H54 (cell line): ENCODE results near the gene LONRF2.
A peak's percentile ranks its signal among the peaks of the same experiment; 100 is the strongest.

Source experiments
- DNase-seq: peaks from one replicate; pipeline ENCODE4 v3.0.0; 2011; ENCODE audit warnings: low spot score, mixed read lengths; ENCODE audit not compliant: insufficient read length
- FAIRE-seq: peaks from 3 replicates; lab custom pipeline; 2011; peaks lifted over from hg19 to GRCh38; lab: Jason Lieb, UNC
- POLR2A ChIP-seq: IDR thresholded peaks from 2 replicates; pipeline ENCODE4 v1.6.1; 2011; ENCODE audit warnings: low read depth, mild to moderate bottlenecking, low read length

LONRF2 gene

GRCh38 chr2:100248044-100248330 is 74.3 kb downstream of the LONRF2 start:
- TF ChIP-seq POLR2A: no peak
- FAIRE-seq (no peak), DNase-seq (no peak)

DNA sequence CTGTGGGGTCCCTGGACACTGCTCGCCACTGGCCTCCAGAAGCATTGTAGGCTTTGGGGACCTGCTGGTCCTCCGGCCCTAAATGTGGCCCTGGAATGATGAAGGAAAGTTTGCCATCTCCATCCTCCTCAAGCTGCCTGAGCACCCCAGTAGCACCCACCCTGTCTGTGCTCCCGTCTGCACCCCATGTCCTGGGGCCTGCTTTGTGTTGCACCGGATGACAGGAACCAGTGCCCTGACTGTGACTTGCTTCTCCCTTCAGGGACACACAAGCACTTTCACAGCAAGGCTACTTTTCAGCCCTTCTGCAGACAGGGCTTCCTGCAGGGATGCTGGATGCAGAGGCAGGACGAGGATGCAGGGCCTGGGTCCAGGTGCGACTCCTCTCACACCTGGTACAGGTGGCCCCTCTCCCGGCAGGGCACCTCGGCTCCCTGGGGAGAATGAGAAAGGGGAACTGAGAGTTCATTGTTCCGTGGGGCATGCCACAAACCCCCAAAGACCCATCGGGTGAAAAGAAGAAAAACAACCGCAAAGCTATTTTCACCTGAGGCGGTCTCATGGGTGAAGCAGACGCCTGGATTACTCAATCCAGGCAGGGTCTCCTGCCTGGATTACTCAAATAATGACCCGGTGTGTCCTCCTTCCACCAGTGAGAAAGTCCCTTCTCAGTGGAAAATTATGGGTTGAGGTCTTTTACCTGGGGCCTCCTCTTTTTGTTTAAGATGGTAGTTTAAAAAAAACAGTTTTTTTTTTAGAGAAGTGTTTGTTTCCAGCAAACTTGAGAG is 74.9 kb downstream of the LONRF2 start:
- TF ChIP-seq POLR2A: no peak
- DNase-seq: no peak
- FAIRE-seq: no peak

DNA sequence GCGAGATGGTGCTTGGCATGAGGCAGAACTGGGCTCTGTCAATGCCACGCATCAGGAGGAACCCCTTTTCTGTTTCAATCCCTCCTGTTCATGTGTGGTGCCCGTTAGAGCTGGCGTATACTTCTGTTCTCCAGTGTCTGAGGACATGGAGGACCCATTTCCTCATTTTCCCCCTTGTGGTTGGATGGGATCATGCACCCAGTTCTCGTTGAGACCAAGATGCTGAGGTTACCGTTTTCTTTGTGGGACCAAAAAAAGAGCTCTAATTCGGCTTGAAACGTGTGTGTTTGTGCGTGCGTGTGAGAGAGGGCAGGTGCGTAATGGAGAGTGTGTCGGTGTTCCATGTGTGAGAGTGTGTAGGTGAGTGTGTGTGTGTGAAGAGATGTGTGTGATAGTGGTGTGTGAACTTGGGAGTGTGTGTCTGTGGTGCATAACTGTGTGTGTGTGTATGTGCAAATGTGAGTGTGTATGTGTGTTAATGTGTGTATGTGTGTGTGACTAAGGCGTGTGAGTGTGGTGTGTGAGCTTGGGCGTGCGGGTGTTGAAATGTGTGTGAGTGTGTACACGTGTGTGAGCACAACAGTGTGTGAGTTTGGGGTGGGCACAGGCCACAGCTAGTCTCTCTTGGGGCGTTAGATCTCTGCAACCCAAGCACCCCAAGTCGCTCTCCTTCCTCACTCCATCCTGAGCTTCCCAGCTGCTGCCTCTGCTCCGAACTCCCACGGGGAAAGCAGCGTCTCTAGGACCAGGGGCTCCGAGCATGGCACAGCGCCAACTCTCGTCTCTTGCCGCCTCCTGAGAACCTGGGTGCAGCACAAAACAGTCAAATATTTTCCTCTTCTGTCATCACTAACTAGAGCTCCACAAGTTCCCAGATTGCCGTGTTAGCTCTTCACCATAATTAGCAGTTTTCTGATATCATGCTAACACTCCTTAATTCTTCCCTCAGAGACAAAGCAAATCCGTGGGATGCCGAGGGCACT is 75.8 kb downstream of the LONRF2 start:
- no peak for FAIRE-seq
- DNase-seq: no peak
- TF ChIP-seq POLR2A: no peak

- no peak for FAIRE-seq
- TF ChIP-seq POLR2A: no peak
These were observed 76.6 kb downstream of the LONRF2 start for GRCh38 chr2:100245681-100246080.

DNA sequence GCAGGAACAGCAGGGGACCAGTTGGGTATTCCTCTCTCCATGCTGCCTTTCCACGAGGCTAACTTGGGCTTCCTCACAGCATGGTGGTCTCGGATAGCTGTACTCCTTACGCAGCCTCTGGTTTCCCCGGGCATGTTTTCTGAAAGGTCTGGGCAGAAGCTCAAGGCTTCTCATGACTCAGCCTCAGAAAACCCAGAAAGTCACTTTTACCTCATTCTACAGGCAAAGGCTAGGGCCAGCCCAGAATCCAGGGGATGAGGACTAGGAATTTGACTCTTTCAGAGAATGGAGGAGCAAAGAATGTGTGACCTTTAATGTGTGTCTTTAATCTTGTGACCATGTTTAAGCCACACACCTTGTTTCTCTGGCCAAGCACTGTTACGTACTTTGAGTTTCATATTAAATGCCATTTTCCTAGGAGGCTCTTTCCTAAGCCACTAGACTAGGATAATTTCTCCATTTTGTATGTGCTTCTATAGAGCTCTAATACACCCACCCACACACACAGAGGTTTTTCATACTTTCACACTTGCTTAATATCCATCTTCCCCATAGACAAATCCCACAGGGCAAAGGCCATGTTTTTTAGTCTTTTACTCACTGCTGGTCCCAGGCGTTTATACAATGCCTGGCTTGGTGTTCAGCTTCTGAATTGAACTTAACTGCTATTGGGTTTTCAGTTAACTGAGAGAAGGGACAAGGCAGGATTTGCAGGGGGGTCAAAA is 77.3 kb downstream of the LONRF2 start:
- DNase-seq (no peak), FAIRE-seq (no peak)
- no peak for TF ChIP-seq POLR2A

More at GRCh38 chr2:100245681-100246080, 76.6 kb downstream of the LONRF2 start:
- no peak for DNase-seq

DNA sequence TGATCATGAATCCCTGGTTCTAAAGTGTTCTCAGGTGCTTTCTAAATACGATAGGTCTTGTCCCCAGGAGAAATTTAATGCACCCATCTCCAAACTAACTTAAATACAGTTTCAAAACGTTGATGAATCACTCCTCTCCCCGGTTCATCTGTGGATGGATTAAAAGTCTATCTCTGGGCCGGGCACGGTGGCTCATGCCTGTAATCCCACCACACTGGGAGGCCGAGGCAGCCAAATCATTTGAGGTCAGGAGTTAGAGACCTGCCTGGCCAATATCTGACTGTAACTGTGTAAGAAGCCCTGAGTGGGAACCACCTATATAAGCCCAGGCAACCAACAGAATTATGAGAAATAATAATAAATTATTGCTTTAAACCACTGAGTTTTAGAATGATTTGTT is 78.7 kb downstream of the LONRF2 start:
- no peak for FAIRE-seq

GRCh38 chr2:100242891-100243619 is 79.2 kb downstream of the LONRF2 start:
- peak; percentile 67 for DNase-seq
- FAIRE-seq: peak; percentile 33
- TF ChIP-seq POLR2A: no peak

More for the DNA sequence above, 78.7 kb downstream of the LONRF2 start:
- DNase-seq: no peak
- TF ChIP-seq POLR2A: no peak

DNA sequence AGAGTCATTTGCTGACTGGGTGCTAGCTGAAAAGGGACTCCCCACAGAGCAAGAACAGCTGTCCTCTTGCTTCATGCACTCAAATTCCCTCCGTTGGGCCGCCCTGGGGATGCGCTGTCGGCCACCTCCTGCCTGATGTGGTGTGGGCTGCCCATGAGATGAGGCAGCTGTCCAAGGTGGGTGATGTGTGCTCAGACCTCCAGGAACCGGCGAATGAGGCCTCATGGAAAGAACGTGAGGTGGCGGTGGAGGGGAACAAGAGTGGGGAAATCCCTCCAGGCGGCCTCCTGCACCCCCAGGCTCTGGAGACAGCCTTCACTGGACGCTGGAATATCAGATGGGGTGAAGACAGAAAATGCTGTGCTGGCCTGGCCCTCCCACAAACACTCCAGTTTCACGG is 79.8 kb downstream of the LONRF2 start:
- no peak for DNase-seq
- FAIRE-seq: no peak
- no peak for TF ChIP-seq POLR2A

DNA sequence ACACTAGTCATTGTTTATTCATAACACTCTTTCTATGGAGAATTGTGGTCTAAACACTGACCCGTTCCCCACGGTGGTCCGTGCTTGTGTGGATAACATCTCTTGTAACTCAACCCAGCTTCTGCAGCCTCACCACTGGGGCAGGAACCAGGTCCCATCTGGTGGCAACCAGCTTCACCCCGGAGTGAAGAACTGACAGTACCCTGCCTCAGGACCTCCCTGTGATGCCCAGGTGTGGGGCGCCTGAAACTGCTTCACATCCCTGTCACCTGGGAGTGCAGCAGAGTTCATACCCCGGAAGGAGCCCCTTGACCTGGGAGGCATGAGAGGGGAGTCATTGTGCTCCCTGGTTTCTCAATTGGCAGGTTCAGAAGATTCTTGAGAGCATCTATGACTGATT is 81.1 kb downstream of the LONRF2 start:
- TF ChIP-seq POLR2A: no peak
- DNase-seq (no peak), FAIRE-seq (no peak)

DNA sequence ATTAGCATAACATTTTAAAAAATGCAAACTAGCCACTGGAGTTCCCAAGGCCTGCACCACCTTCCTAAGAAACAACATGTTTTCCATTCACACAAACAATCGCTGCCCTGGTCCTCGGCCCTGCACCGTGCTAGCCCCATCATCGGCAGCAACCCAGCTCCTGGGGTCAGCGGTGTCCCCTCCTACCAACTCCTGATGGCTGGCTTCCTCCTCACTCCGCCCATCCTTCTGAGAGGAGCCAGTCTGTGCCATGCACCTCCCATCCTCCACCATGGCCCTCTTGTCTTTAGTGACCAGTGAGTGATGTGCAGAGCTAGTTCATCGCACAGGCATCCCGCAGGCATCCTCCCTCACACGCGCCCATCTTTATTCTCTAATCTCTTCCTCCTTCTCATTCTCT is 81.9 kb downstream of the LONRF2 start:
- DNase-seq (no peak), FAIRE-seq (no peak)
- TF ChIP-seq POLR2A: no peak

- FAIRE-seq: no peak
These were observed 82.7 kb downstream of the LONRF2 start for GRCh38 chr2:100239486-100240210.

DNA sequence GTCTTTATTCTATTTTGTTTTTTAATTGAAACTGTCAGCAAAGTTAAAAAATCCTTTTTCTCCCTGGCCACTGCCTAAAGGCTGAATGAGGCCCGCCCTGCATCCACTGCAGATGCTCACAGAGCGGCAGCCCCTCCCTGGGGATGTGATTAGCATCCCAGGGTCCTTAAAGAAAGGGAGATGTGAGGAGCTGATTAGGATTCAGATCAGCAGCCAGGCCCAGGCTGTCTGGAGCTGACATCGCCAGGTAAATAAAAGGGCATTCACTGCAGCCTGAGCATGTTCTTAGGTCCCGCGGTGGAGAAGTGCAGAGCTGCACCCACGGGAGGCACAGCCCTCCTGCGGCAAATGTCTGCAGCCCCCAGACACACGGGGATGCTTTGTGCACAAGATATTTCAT is 83.8 kb downstream of the LONRF2 start:
- no peak for FAIRE-seq
- DNase-seq: no peak
- no peak for TF ChIP-seq POLR2A

More at GRCh38 chr2:100239486-100240210, 82.7 kb downstream of the LONRF2 start:
- TF ChIP-seq POLR2A: no peak
- DNase-seq: no peak
